Endothelial cell of umbilical vein (primary cell): ENCODE data around the gene SAMD4A. TPM values are rescaled to one million over a fixed set of nuclear protein-coding genes. Genes with fewer than 3 reads are reported as not detected.

Experiments used
- BruUV-seq: library from RNA; stranded (reverse); fragments of 400-500 nt; replicated peaks from 2 replicates; lab custom pipeline; 2021; lab: Mats Ljungman, UMichigan
- CTCF ChIA-PET: fragments of 300-600, 350-600 bp; sonication (Branson Sonifier 250); formaldehyde crosslinking; loops from one replicate; lab custom pipeline; 2021; ENCODE audit warnings: antibody characterized with exemption, inconsistent platforms; lab: Charles Lee
- POLR2A ChIA-PET: fragments of 300-600, 350-600 bp; sonication (Branson Sonifier 250); formaldehyde crosslinking; loops from one replicate; lab custom pipeline; 2021; ENCODE audit warnings: antibody characterized with exemption, inconsistent platforms; lab: Charles Lee
- DNase-seq: peaks from one replicate; pipeline ENCODE4 v3.0.0-alpha.2; 2011; ENCODE audit warnings: low read depth, low spot score
- FAIRE-seq: peaks from 2 replicates; lab custom pipeline; 2011; peaks lifted over from hg19 to GRCh38; lab: Jason Lieb, UNC
- H2AFZ ChIP-seq: 2 replicates; pipeline ENCODE4 v1.6.0; 2012; ENCODE audit warnings: low read depth, low read length, control low read depth, inconsistent platforms
- H3K27ac ChIP-seq: 2 replicates; pipeline ENCODE4 v1.5.1; 2011; ENCODE audit warnings: low read depth, mild to moderate bottlenecking, control low read depth, low read length, moderate library complexity; ENCODE audit not compliant: insufficient read depth
- H3K27me3 ChIP-seq, 2 experiments: 2 replicates each; pipeline versions ENCODE4 v1.6.0 to v1.6.1; 2011; ENCODE audit warnings: low read length in 2 of 2, mixed read lengths in 1 of 2; ENCODE audit not compliant: control insufficient read depth in 2 of 2, insufficient read depth in 2 of 2
- H3K36me3 ChIP-seq, 2 experiments: 2 replicates in 1 of 2; 3 replicates in 1 of 2; pipeline ENCODE4 v1.5.1; 2011; ENCODE audit warnings: low read length in 2 of 2, mild to moderate bottlenecking in 1 of 2, moderate library complexity in 1 of 2; ENCODE audit not compliant: control insufficient read depth in 2 of 2, insufficient read depth in 2 of 2; ENCODE audit errors: extremely low read depth in 1 of 2
- H3K4me1 ChIP-seq: 3 replicates; pipeline ENCODE4 v1.5.1; 2011; ENCODE audit warnings: mild to moderate bottlenecking, low read length; ENCODE audit not compliant: control insufficient read depth, insufficient read depth; ENCODE audit errors: extremely low read depth
- H3K4me2 ChIP-seq: 2 replicates; pipeline ENCODE4 v1.6.1; 2011; ENCODE audit warnings: low read length, control low read depth, mixed read lengths; ENCODE audit not compliant: insufficient read depth
- H3K4me3 ChIP-seq, 3 experiments: fragments of 200-600 bp in 1 of 3; sonication (generic), shearing (Covaris generic) in 1 of 3; replicated peaks in 1 of 3; 2 replicates each; pipeline ENCODE4 v1.5.1; 2011 to 2016; ENCODE audit warnings: control low read depth in 3 of 3, low read length in 3 of 3, mild to moderate bottlenecking in 2 of 3, inconsistent platforms in 1 of 3, low read depth in 1 of 3, moderate library complexity in 1 of 3; ENCODE audit not compliant: insufficient read depth in 1 of 3
- H3K79me2 ChIP-seq: 2 replicates; pipeline ENCODE4 v1.6.0; 2012; ENCODE audit warnings: low read length, inconsistent platforms; ENCODE audit not compliant: control insufficient read depth, insufficient read depth
- H3K9ac ChIP-seq: replicated peaks from 2 replicates; pipeline ENCODE3; 2011; ENCODE audit warnings: low read length, control low read depth; ENCODE audit not compliant: insufficient read depth; ENCODE audit errors: extremely low read depth
- H3K9me1 ChIP-seq: replicated peaks from 3 replicates; pipeline ENCODE4 v1.6.0; 2011; ENCODE audit warnings: mild to moderate bottlenecking, low read length; ENCODE audit not compliant: control insufficient read depth, insufficient read depth; ENCODE audit errors: extremely low read depth
- H3K9me3 ChIP-seq: replicated peaks from 2 replicates; pipeline ENCODE4 v1.5.1; 2012; ENCODE audit warnings: low read length, inconsistent platforms; ENCODE audit not compliant: control insufficient read depth, insufficient read depth
- H4K20me1 ChIP-seq: replicated peaks from 2 replicates; pipeline ENCODE3; 2011; ENCODE audit warnings: mild to moderate bottlenecking, low read length; ENCODE audit not compliant: control insufficient read depth, insufficient read depth; ENCODE audit errors: extremely low read depth
- EZH2 ChIP-seq: IDR thresholded peaks from 2 replicates; pipeline ENCODE4 v1.6.1; 2012; ENCODE audit warnings: borderline replicate concordance, low read depth, mild to moderate bottlenecking, moderate library complexity, low read length, inconsistent platforms; ENCODE audit not compliant: severe bottlenecking
- FOS ChIP-seq: IDR thresholded peaks from 2 replicates; pipeline ENCODE4 v1.6.1; 2011; ENCODE audit warnings: mild to moderate bottlenecking, low read length, moderate library complexity, borderline replicate concordance; ENCODE audit not compliant: insufficient read depth
- GATA2 ChIP-seq: IDR thresholded peaks from 2 replicates; pipeline ENCODE4 v1.7.0; 2011; ENCODE audit warnings: low read depth, mild to moderate bottlenecking, moderate library complexity, mixed read lengths, low read length; ENCODE audit not compliant: insufficient read length, insufficient read depth
- JUN ChIP-seq: IDR thresholded peaks from 2 replicates; pipeline ENCODE4 v1.6.1; 2011; ENCODE audit warnings: borderline replicate concordance, low read depth; ENCODE audit not compliant: insufficient read length, insufficient read depth
- MYC ChIP-seq: IDR thresholded peaks from one replicate; pipeline ENCODE4 v1.6.1; 2011; ENCODE audit warnings: mild to moderate bottlenecking, low read depth, low read length
- POLR2A ChIP-seq: IDR thresholded peaks from 2 replicates; pipeline ENCODE4 v1.6.1; 2012; ENCODE audit warnings: low read depth, mild to moderate bottlenecking, control low read depth, low read length
- POLR2AphosphoS5 ChIP-seq: IDR thresholded peaks from 2 replicates; pipeline ENCODE4 v1.6.1; 2012; ENCODE audit warnings: low read depth, mild to moderate bottlenecking, control low read depth, low read length, moderate library complexity; ENCODE audit not compliant: insufficient read depth
- dilution Hi-C: fragments of 300-500 bp; cut with MboI; formaldehyde crosslinking; loops from one replicate; pipeline ENCODE4 v1.15.0; 2019; ENCODE audit warnings: low sequenced_read_pairs; ENCODE audit not compliant: extremely low pct_ligation_motif_present
- intact Hi-C: fragments of 100-400 bp; cut with micrococcal nuclease; formaldehyde crosslinking; loops from one replicate; pipeline ENCODE4 v1.10.0; 2022
- polyA plus RNA-seq, 4 experiments: library from polyadenylated mRNA; depleted of rRNA in 3 of 4; stranded (reverse) in 3 of 4; unstranded in 1 of 4; fragments of >200 nt; gene quantifications; 2 replicates each; pipeline versions ENCODE4 v1.2.1 to v1.2.3, GENCODE V29; 2011 to 2012; ENCODE audit warnings: missing spikeins in 1 of 4
- total RNA-seq: library from RNA; stranded (reverse); gene quantifications from 2 replicates; pipeline ENCODE4 v1.2.3, GENCODE V29; 2021
- TF ChIP-seq, protein P1 (sequence below), 2 donors: IDR thresholded peaks; 1 replicate in 1 of 2; 2 replicates in 1 of 2; pipeline ENCODE4 v1.5.1; 2011; ENCODE audit warnings: low read length in 2 of 2, mild to moderate bottlenecking in 2 of 2, moderate library complexity in 2 of 2, control low read depth in 1 of 2, inconsistent platforms in 1 of 2, low read depth in 1 of 2; ENCODE audit not compliant: insufficient read depth in 1 of 2; ENCODE audit errors: extremely low read depth in 1 of 2
- TF ChIP-seq, protein P2 (sequence below): IDR thresholded peaks from 2 replicates; pipeline ENCODE4 v1.6.1; 2011; ENCODE audit not compliant: insufficient read depth, insufficient read length

The SAMD4A gene
- total and polyA plus RNA-seq, 2 donors (not counting 3 experiments of a cell fraction or from before 2014, with no cell fraction given) = 37.7 to 95.3 TPM

DNA sequence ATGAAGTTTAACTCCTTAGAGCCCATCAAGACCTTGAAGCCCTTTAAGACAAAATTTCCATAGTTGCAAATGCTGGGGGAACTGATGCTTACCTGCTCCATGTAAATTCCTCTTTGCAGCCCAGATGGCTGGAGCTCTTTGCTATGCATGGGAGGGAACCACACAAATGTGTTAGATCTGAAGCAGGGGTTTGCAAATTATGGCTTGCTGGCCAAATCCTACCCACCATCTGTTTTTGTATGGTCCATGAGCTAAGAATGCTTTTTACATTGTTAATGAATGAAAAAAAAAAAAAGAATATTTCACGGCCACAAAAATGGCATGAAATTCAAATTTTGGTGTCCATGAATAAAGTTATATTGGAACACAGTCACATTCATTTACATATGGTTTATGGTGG, 261.1 kb downstream of the SAMD4A start:
- DNase-seq (no peak), FAIRE-seq (no peak)
- Histone ChIP-seq H3K9me3 (no peaks in the 10 kb centered on the region), H3K4me3 (no peak overlapping the region), H2AFZ (no peak overlapping the region), H3K9me1 (no peaks in the 10 kb centered on the region), H3K4me1 (no peaks in the 10 kb centered on the region), H3K9ac (no peak overlapping the region), H3K27me3 (peaks cover 11 to 17% of the 10 kb centered on the region in 2 experiments), H3K79me2 (no peaks in the 10 kb centered on the region), H4K20me1 (no peaks in the 10 kb centered on the region), H3K27ac (no peak overlapping the region), H3K36me3 (no peaks in the 10 kb centered on the region), H3K4me2 (no peak overlapping the region)
- intact Hi-C loops = no loop called here
- POLR2A ChIA-PET = no interaction called here
- BruUV-seq = no TSS peak
- CTCF ChIA-PET = interaction anchor here (1.2 to 1.4 kb wide), 2 partner anchors 12 to 20 kb away, joined by 3 to 5 read pairs; no protein-coding TSS in a partner anchor
- dilution Hi-C loops = no loop called here
- TF ChIP-seq JUN = no peak
- no peak for TF ChIP-seq GATA2
- no peak for TF ChIP-seq POLR2A
- no peak for TF ChIP-seq EZH2
- TF ChIP-seq, protein P1, sequence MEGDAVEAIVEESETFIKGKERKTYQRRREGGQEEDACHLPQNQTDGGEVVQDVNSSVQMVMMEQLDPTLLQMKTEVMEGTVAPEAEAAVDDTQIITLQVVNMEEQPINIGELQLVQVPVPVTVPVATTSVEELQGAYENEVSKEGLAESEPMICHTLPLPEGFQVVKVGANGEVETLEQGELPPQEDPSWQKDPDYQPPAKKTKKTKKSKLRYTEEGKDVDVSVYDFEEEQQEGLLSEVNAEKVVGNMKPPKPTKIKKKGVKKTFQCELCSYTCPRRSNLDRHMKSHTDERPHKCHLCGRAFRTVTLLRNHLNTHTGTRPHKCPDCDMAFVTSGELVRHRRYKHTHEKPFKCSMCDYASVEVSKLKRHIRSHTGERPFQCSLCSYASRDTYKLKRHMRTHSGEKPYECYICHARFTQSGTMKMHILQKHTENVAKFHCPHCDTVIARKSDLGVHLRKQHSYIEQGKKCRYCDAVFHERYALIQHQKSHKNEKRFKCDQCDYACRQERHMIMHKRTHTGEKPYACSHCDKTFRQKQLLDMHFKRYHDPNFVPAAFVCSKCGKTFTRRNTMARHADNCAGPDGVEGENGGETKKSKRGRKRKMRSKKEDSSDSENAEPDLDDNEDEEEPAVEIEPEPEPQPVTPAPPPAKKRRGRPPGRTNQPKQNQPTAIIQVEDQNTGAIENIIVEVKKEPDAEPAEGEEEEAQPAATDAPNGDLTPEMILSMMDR (IDR thresholded peaks at IDR 0.05; ENCODE audit: extremely low read depth in 1 of 2, insufficient read depth in 1 of 2, low read depth in 1 of 2, low read length in 2 of 2) = no peak
- TF ChIP-seq MYC = no peak
- TF ChIP-seq FOS = no peak
- no peak for TF ChIP-seq POLR2AphosphoS5
- TF ChIP-seq, protein P2, sequence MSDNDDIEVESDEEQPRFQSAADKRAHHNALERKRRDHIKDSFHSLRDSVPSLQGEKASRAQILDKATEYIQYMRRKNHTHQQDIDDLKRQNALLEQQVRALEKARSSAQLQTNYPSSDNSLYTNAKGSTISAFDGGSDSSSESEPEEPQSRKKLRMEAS = no peak
